Measurements from ENCODE around the gene TWIST1.

DNA sequence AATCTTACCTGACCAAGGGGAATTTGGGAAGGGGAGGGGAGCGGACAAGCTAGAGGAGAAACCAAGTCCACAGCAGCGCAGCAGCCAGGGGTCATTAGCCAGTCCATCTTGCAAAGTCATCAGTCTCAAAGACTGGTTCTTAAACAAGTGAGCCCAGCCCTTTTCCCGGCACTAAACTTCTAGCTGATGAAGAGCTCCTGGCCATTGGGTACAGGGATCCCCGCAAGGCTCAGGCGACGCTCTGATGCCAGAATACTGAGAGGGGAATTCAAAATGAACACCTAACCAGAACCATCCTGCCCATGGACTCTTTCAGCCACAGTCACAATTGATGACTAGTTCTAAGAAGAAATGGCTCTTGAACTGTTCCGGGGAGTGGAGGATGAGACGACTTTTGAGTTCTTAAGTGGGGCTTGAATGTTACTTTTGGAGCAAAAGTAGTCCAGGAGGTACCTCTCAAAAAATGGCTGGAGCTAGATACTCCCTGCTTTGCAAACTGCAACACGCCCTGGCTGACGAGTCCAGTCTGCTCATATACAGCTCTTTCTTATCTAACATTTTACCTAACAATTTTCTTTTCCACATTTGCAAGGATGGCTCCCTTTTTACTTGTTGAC is 2.5 kb upstream of the TWIST1 start:
- TF ChIP-seq POLR2AphosphoS5 (IDR thresholded peaks at IDR 0.05; ENCODE audit: low read depth, low read length), result 0 out of 2 replicates have a peak, but pooled peaks have one; percentile 6
- no peak for TF ChIP-seq EP300 (IDR thresholded peaks at IDR 0.05; ENCODE audit: borderline replicate concordance in 1 of 2, low read depth in 1 of 2, low read length in 1 of 2)
- TF ChIP-seq, protein P1, sequence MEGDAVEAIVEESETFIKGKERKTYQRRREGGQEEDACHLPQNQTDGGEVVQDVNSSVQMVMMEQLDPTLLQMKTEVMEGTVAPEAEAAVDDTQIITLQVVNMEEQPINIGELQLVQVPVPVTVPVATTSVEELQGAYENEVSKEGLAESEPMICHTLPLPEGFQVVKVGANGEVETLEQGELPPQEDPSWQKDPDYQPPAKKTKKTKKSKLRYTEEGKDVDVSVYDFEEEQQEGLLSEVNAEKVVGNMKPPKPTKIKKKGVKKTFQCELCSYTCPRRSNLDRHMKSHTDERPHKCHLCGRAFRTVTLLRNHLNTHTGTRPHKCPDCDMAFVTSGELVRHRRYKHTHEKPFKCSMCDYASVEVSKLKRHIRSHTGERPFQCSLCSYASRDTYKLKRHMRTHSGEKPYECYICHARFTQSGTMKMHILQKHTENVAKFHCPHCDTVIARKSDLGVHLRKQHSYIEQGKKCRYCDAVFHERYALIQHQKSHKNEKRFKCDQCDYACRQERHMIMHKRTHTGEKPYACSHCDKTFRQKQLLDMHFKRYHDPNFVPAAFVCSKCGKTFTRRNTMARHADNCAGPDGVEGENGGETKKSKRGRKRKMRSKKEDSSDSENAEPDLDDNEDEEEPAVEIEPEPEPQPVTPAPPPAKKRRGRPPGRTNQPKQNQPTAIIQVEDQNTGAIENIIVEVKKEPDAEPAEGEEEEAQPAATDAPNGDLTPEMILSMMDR (IDR thresholded peaks at IDR 0.05), result no peak
- no peak for TF ChIP-seq RAD21 (IDR thresholded peaks at IDR 0.05; ENCODE audit: low read length)
- no peak for TF ChIP-seq NRF1 (IDR thresholded peaks at IDR 0.05; ENCODE audit: low read depth, low read length)
- no peak for TF ChIP-seq YY1 (IDR thresholded peaks at IDR 0.05; ENCODE audit: low read depth)
- no peak for TF ChIP-seq MEF2A (IDR thresholded peaks at IDR 0.05; ENCODE audit: borderline replicate concordance, low read depth)
- no peak for TF ChIP-seq MAX (IDR thresholded peaks at IDR 0.05; ENCODE audit: low read depth)
- no peak for TF ChIP-seq CHD2 (IDR thresholded peaks at IDR 0.05; ENCODE audit: low read length, partially characterized antibody)

All from SK-N-SH (cell line).